Mesenchymal stem cell (in vitro differentiated cells and primary cell): ENCODE measurements around the gene ERAL1.

Source experiments
- DNase-seq: peaks from one replicate; pipeline ENCODE4 v3.0.0-alpha.2; 2013
- H2AFZ ChIP-seq: one replicate; pipeline ENCODE4 v1.6.1; 2013; ENCODE audit warnings: low read depth, mild to moderate bottlenecking, control low read depth, inconsistent platforms, low read length, moderate library complexity
- H2AK5ac ChIP-seq: 2 replicates; pipeline ENCODE4 v1.6.1; 2013; ENCODE audit warnings: low read length, moderate library complexity, mild to moderate bottlenecking, inconsistent platforms; ENCODE audit not compliant: severe bottlenecking
- H2BK120ac ChIP-seq: one replicate; pipeline ENCODE4 v1.6.1; 2013; ENCODE audit warnings: low read depth, mild to moderate bottlenecking, inconsistent platforms, low read length, moderate library complexity
- H2BK12ac ChIP-seq, 2 experiments: one replicate each; pipeline ENCODE4 v1.6.1; 2013; ENCODE audit warnings: inconsistent platforms in 2 of 2, low read length in 2 of 2, mild to moderate bottlenecking in 2 of 2, moderate library complexity in 2 of 2, control low read depth in 1 of 2
- H2BK15ac ChIP-seq: one replicate; pipeline ENCODE4 v1.6.1; 2013; ENCODE audit warnings: mild to moderate bottlenecking, low read depth, inconsistent platforms; ENCODE audit not compliant: poor library complexity, severe bottlenecking
- H2BK5ac ChIP-seq: 2 replicates; pipeline ENCODE4 v1.6.1; 2013; ENCODE audit warnings: low read depth, mild to moderate bottlenecking, low read length, control low read depth, inconsistent platforms; ENCODE audit not compliant: poor library complexity, severe bottlenecking
- H3K14ac ChIP-seq, 2 experiments: one replicate each; pipeline ENCODE4 v1.6.1; 2013; ENCODE audit warnings: inconsistent platforms in 2 of 2, low read length in 2 of 2, control low read depth in 1 of 2, mild to moderate bottlenecking in 1 of 2, moderate library complexity in 1 of 2
- H3K18ac ChIP-seq, 2 experiments: one replicate each; pipeline ENCODE4 v1.6.1; 2013; ENCODE audit warnings: inconsistent platforms in 2 of 2, low read length in 2 of 2, control low read depth in 1 of 2, low read depth in 1 of 2, mild to moderate bottlenecking in 1 of 2
- H3K23ac ChIP-seq, 2 experiments: one replicate each; pipeline ENCODE4 v1.6.1; 2013; ENCODE audit warnings: inconsistent platforms in 2 of 2, low read length in 2 of 2, mild to moderate bottlenecking in 2 of 2, moderate library complexity in 2 of 2, control low read depth in 1 of 2
- H3K27ac ChIP-seq: 2 replicates; pipeline ENCODE4 v1.5.1; 2013; ENCODE audit warnings: mild to moderate bottlenecking, moderate library complexity, low read length, control low read depth, inconsistent platforms; ENCODE audit not compliant: poor library complexity, severe bottlenecking
- H3K27me3 ChIP-seq, 2 experiments: 2 replicates each; pipeline versions ENCODE4 v1.6.1 to v1.7.0; 2013; ENCODE audit warnings: low read length in 2 of 2, mild to moderate bottlenecking in 2 of 2, moderate library complexity in 2 of 2, control low read depth in 1 of 2, inconsistent platforms in 1 of 2; ENCODE audit not compliant: control insufficient read depth in 1 of 2, insufficient read depth in 1 of 2
- H3K36me3 ChIP-seq, 2 experiments: 2 replicates each; pipeline versions ENCODE4 v1.6.1 to v1.7.0; 2013; ENCODE audit warnings: low read length in 2 of 2, control low read depth in 1 of 2, inconsistent platforms in 1 of 2, low read depth in 1 of 2, mild to moderate bottlenecking in 1 of 2; ENCODE audit not compliant: insufficient read depth in 2 of 2, control insufficient read depth in 1 of 2
- H3K4ac ChIP-seq, 2 experiments: one replicate each; pipeline ENCODE4 v1.6.1; 2013; ENCODE audit warnings: inconsistent platforms in 2 of 2, low read length in 2 of 2, mild to moderate bottlenecking in 2 of 2, moderate library complexity in 2 of 2, control low read depth in 1 of 2, low read depth in 1 of 2
- H3K4me1 ChIP-seq: 2 replicates; pipeline ENCODE4 v1.6.1; 2013; ENCODE audit warnings: low read depth, low read length, control low read depth; ENCODE audit not compliant: control insufficient read depth, insufficient read depth
- H3K4me2 ChIP-seq: 2 replicates; pipeline ENCODE4 v1.6.1; 2013; ENCODE audit warnings: low read length, mild to moderate bottlenecking, inconsistent platforms; ENCODE audit not compliant: poor library complexity, severe bottlenecking
- H3K4me3 ChIP-seq, 2 experiments: 2 replicates each; pipeline versions ENCODE4 v1.5.1 to v1.7.0; 2013; ENCODE audit warnings: low read length in 2 of 2, mild to moderate bottlenecking in 2 of 2, control low read depth in 1 of 2, low read depth in 1 of 2; ENCODE audit not compliant: insufficient read depth in 1 of 2
- H3K79me1 ChIP-seq: replicated peaks from 2 replicates; pipeline ENCODE4 v1.6.1; 2013; ENCODE audit warnings: mild to moderate bottlenecking, control low read depth, low read length, inconsistent platforms; ENCODE audit not compliant: poor library complexity, severe bottlenecking
- H3K9ac ChIP-seq: 2 replicates; pipeline ENCODE4 v1.7.0; 2013; ENCODE audit warnings: mild to moderate bottlenecking, low read length, moderate library complexity
- H3K9me3 ChIP-seq: 2 replicates; pipeline ENCODE4 v1.7.0; 2013; ENCODE audit warnings: mild to moderate bottlenecking, low read length; ENCODE audit not compliant: control insufficient read depth
- H4K8ac ChIP-seq: one replicate; pipeline ENCODE4 v1.6.1; 2013; ENCODE audit warnings: inconsistent platforms, mild to moderate bottlenecking, low read length, moderate library complexity
- H4K91ac ChIP-seq: one replicate; pipeline ENCODE4 v1.6.1; 2013; ENCODE audit warnings: mild to moderate bottlenecking, low read length, inconsistent platforms
- whole genome bisulfite sequencing: methylation state at CpG from one replicate; pipeline ENCODE4 v1.1.7; 2013; ENCODE audit warnings: mixed read lengths; 5-methylcytosine and 5-hydroxymethylcytosine counted together

Gene ERAL1

GRCh38 chr17:28867276-28867675 lies 12.5 kb downstream of the ERAL1 start:
- H3K4me2 ChIP-seq, result no peak overlapping the region
- no peak overlapping the region for H2BK120ac ChIP-seq
- peaks cover 2% of the 10 kb centered on the region for H3K4me1 ChIP-seq
- H2BK15ac ChIP-seq, result no peak overlapping the region
- no peak overlapping the region for H4K91ac ChIP-seq
- H3K9me3 ChIP-seq, result no peaks in the 10 kb centered on the region
- 89% methylated on average over 5 of the region's 7 CpGs for WGBS
- H2AFZ ChIP-seq, result no peak overlapping the region
- no peak overlapping the region for H3K9ac ChIP-seq
- H3K4ac ChIP-seq, result no peak overlapping the region
- no peak overlapping the region for H3K4me3 ChIP-seq
- H4K8ac ChIP-seq, result no peak overlapping the region
- no peak overlapping the region for H3K14ac ChIP-seq
- DNase-seq, result no peak
- no peak overlapping the region for H3K23ac ChIP-seq
- H2BK5ac ChIP-seq, result no peak overlapping the region
- H2AK5ac ChIP-seq, result no peak overlapping the region
- H3K18ac ChIP-seq, result no peak overlapping the region
- no peak overlapping the region for H2BK12ac ChIP-seq
- no peak overlapping the region for H3K27ac ChIP-seq
- H3K27me3 ChIP-seq, result no peaks in the 10 kb centered on the region
- H3K79me1 ChIP-seq, result no peaks in the 10 kb centered on the region
- H3K36me3 ChIP-seq, result peaks cover 0 to 7% of the 10 kb centered on the region in 2 experiments

- Histone ChIP-seq H4K91ac (no peak overlapping the region), H3K27me3 (no peaks in the 10 kb centered on the region), H3K4me2 (no peak overlapping the region), H3K18ac (no peak overlapping the region), H3K23ac (no peak overlapping the region), H2AK5ac (no peak overlapping the region), H2BK15ac (no peak overlapping the region), H2BK5ac (no peak overlapping the region), H4K8ac (peak overlapping the region; percentile 46), H3K4me3 (no peak overlapping the region), H3K79me1 (no peaks in the 10 kb centered on the region), H2BK12ac (no peak overlapping the region), H3K9ac (no peak overlapping the region), H2BK120ac (no peak overlapping the region), H3K9me3 (no peaks in the 10 kb centered on the region), H3K14ac (no peak overlapping the region), H3K36me3 (no peaks in the 10 kb centered on the region), H3K4me1 (no peaks in the 10 kb centered on the region), H3K27ac (no peak overlapping the region), H2AFZ (no peak overlapping the region), H3K4ac (no peak overlapping the region)
- DNase-seq, result no peak
- 93% methylated on average over 6 of the region's 6 CpGs for WGBS
These were observed 16.3 kb downstream of the ERAL1 start for GRCh38 chr17:28871056-28871579.

GRCh38 chr17:28873839-28874238 lies 19.0 kb downstream of the ERAL1 start:
- no peak overlapping the region for H2BK120ac ChIP-seq
- H3K23ac ChIP-seq, result no peak overlapping the region
- H2BK5ac ChIP-seq, result no peak overlapping the region
- no peak overlapping the region for H2BK12ac ChIP-seq
- no peak overlapping the region for H3K4me2 ChIP-seq
- no peak overlapping the region for H3K9ac ChIP-seq
- H3K14ac ChIP-seq, result no peak overlapping the region
- no peak overlapping the region for H3K4ac ChIP-seq
- no peak overlapping the region for H4K8ac ChIP-seq
- no peaks in the 10 kb centered on the region for H3K4me1 ChIP-seq
- no peak overlapping the region for H2AFZ ChIP-seq
- H4K91ac ChIP-seq, result no peak overlapping the region
- no peak overlapping the region for H3K18ac ChIP-seq
- no peak overlapping the region for H3K27ac ChIP-seq
- no peak overlapping the region for H2AK5ac ChIP-seq
- H2BK15ac ChIP-seq, result no peak overlapping the region
- no peaks in the 10 kb centered on the region for H3K27me3 ChIP-seq
- H3K4me3 ChIP-seq, result no peak overlapping the region
- H3K36me3 ChIP-seq, result peaks cover 3 to 9% of the 10 kb centered on the region in 2 experiments
- no peak for DNase-seq
- H3K79me1 ChIP-seq, result no peaks in the 10 kb centered on the region
- no peaks in the 10 kb centered on the region for H3K9me3 ChIP-seq
- 93% methylated on average over 2 of the region's 7 CpGs for WGBS

GRCh38 chr17:28874750-28875149 lies 19.9 kb downstream of the ERAL1 start:
- no peak for DNase-seq
- H3K79me1 ChIP-seq, result no peaks in the 10 kb centered on the region
- no peak overlapping the region for H3K4me2 ChIP-seq
- no peak overlapping the region for H4K91ac ChIP-seq
- H4K8ac ChIP-seq, result no peak overlapping the region
- 100% methylated on average over 1 of the region's 3 CpGs for WGBS
- H3K18ac ChIP-seq, result no peak overlapping the region
- no peaks in the 10 kb centered on the region for H3K27me3 ChIP-seq
- no peak overlapping the region for H2BK12ac ChIP-seq
- H3K9ac ChIP-seq, result no peak overlapping the region
- no peak overlapping the region for H2AK5ac ChIP-seq
- H2BK120ac ChIP-seq, result no peak overlapping the region
- H2BK5ac ChIP-seq, result no peak overlapping the region
- no peak overlapping the region for H3K14ac ChIP-seq
- no peak overlapping the region for H3K23ac ChIP-seq
- no peaks in the 10 kb centered on the region for H3K9me3 ChIP-seq
- H3K4me3 ChIP-seq, result no peak overlapping the region
- H3K4ac ChIP-seq, result no peak overlapping the region
- no peak overlapping the region for H3K27ac ChIP-seq
- peaks cover 12 to 19% of the 10 kb centered on the region in 2 experiments for H3K36me3 ChIP-seq
- H2AFZ ChIP-seq, result no peak overlapping the region
- H2BK15ac ChIP-seq, result no peak overlapping the region
- H3K4me1 ChIP-seq, result peaks cover 2% of the 10 kb centered on the region
